ENCODE data around the gene NPAS3.
A peak's percentile ranks its signal among the peaks of the same experiment; 100 is the strongest.

Gene NPAS3

GRCh38 chr14:33461036-33461435 lies 522.4 kb downstream of the NPAS3 start:
- no peak for FAIRE-seq
- TF ChIP-seq TAF1 (IDR thresholded peaks at IDR 0.05; ENCODE audit: low read depth, low read length) (no peak), PAX5 (IDR thresholded peaks at IDR 0.05; ENCODE audit: insufficient read depth, low read length, severe bottlenecking) (no peak), POU2F2 (IDR thresholded peaks at IDR 0.05; ENCODE audit: low read depth, low read length) (no peak), POLR2A (IDR thresholded peaks at IDR 0.05; ENCODE audit: low read depth, low read length) (no peak), POLR2AphosphoS5 (IDR thresholded peaks at IDR 0.05; ENCODE audit: low read depth, low read length) (no peak), SPI1 (IDR thresholded peaks at IDR 0.05; ENCODE audit: low read depth, low read length) (no peak)
- no peak for DNase-seq (ENCODE audit: insufficient read length, low spot score)

GRCh38 chr14:33463731-33464130 lies 525.1 kb downstream of the NPAS3 start:
- TF ChIP-seq PAX5 (IDR thresholded peaks at IDR 0.05; ENCODE audit: insufficient read depth, low read length, severe bottlenecking), result no peak
- no peak for TF ChIP-seq TAF1 (IDR thresholded peaks at IDR 0.05; ENCODE audit: low read depth, low read length)
- no peak for TF ChIP-seq POLR2A (IDR thresholded peaks at IDR 0.05; ENCODE audit: low read depth, low read length)
- TF ChIP-seq SPI1 (IDR thresholded peaks at IDR 0.05; ENCODE audit: low read depth, low read length), result no peak
- TF ChIP-seq POLR2AphosphoS5 (IDR thresholded peaks at IDR 0.05; ENCODE audit: low read depth, low read length), result no peak
- no peak for TF ChIP-seq POU2F2 (IDR thresholded peaks at IDR 0.05; ENCODE audit: low read depth, low read length)
- DNase-seq (ENCODE audit: insufficient read length, low spot score), result no peak
- no peak for FAIRE-seq

DNA sequence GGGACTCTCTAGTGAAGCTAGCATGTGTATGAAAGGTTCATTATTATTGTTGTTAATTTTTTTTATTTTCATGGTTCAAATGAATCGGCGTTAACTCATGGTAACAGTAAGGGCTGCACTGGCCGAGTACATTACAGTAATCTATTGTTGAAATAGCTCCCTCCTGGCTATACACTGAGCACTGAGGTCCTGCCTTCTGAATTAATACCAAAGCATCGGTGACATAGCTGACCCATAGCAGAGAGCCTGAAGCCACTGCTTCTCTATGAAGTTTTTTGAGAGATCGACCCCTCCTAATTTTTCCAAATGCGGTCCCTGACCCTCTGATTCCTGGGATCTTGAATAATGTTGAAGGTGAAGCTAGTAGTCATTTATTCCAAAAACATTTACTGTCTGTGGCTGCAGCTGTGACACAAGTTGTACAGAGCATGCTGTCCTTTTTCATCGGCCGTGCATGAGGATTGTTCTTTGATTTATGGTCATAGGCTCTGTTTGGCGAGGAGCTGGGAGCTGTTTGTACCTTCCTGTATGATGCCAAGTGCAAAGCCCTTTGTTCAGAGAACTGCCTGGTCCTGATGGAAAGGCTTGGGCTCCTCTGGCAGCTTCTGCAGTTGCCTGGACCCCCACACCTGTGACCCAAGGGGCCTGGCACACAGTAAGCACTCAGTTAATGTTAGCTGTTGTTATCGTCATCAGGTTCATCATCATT lies 525.7 kb downstream of the NPAS3 start:
- FAIRE-seq (no peak), DNase-seq (ENCODE audit: insufficient read length, low spot score) (no peak)
- no peak for TF ChIP-seq PAX5 (IDR thresholded peaks at IDR 0.05; ENCODE audit: insufficient read depth, low read length, severe bottlenecking)
- no peak for TF ChIP-seq POU2F2 (IDR thresholded peaks at IDR 0.05; ENCODE audit: low read depth, low read length)
- no peak for TF ChIP-seq SPI1 (IDR thresholded peaks at IDR 0.05; ENCODE audit: low read depth, low read length)
- no peak for TF ChIP-seq TAF1 (IDR thresholded peaks at IDR 0.05; ENCODE audit: low read depth, low read length)
- no peak for TF ChIP-seq POLR2A (IDR thresholded peaks at IDR 0.05; ENCODE audit: low read depth, low read length)
- no peak for TF ChIP-seq POLR2AphosphoS5 (IDR thresholded peaks at IDR 0.05; ENCODE audit: low read depth, low read length)

DNA sequence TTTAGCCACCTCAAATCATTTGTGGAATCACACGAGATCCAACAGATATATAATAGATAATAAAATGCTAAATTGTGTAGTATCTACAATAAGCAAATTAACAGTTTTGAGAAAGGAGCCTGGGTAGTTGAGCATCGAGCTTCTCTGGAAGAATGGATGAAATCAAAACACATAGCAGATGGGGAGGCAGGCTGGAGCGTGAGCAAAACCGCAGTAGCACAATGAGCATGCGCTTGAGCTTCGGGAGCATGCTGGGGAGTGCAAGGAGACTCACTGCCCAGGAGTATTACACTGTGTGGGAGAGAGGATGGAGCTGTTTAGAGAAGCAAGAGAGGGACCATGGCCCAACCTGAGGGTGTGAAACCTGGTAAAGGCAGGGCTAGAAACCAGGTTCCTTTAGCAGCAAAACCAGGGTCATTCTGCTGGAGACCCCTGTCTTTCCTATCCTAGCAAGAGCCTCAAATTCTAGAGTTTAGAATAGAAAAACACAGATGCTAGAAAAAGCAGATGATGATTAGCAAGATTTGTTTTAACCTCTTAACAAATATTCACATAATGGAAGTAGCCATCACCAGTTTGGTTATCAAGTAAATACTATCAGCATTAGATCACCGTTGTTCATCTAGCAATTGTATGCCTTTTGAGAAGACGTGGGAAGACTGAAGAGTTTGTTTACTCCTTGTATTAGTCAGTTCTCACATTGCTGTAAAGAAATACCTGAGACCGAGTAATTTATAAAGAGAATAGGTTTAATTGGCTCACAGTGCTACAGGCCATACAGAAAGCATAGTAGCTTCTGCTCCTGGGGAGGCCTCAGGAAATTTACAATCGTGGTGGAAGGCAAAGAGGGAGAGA lies 527.4 kb downstream of the NPAS3 start:
- no peak for TF ChIP-seq POLR2A (IDR thresholded peaks at IDR 0.05; ENCODE audit: low read depth, low read length)
- FAIRE-seq (no peak), DNase-seq (ENCODE audit: insufficient read length, low spot score) (no peak)

GRCh38 chr14:33467971-33468370 lies 529.3 kb downstream of the NPAS3 start:
- FAIRE-seq, result no peak
- no peak for DNase-seq (ENCODE audit: insufficient read length, low spot score)
- TF ChIP-seq SPI1 (IDR thresholded peaks at IDR 0.05; ENCODE audit: low read depth, low read length) (no peak), POU2F2 (IDR thresholded peaks at IDR 0.05; ENCODE audit: low read depth, low read length) (no peak), TAF1 (IDR thresholded peaks at IDR 0.05; ENCODE audit: low read depth, low read length) (no peak), PAX5 (IDR thresholded peaks at IDR 0.05; ENCODE audit: insufficient read depth, low read length, severe bottlenecking) (no peak), POLR2AphosphoS5 (IDR thresholded peaks at IDR 0.05; ENCODE audit: low read depth, low read length) (no peak), POLR2A (IDR thresholded peaks at IDR 0.05; ENCODE audit: low read depth, low read length) (no peak)

DNA sequence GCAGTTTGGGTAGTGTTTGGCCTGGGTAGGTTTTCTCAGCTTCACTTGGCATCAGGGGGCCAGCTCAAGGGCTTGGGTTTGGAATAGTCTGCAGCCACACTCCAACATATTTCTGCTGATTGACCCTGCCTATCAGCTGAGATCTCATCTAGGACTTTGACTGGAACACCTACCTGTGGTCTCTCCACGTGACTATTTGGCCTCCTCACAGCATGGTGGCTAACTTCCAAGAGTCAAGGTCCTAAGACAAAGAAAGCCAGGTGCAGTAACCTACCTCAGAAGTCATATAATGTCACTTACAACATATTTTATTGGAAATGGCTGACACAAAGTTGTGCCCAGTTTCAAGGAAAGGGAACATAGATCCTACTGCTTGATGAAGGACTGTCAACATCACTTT lies 531.2 kb downstream of the NPAS3 start:
- DNase-seq (ENCODE audit: insufficient read length, low spot score) (no peak), FAIRE-seq (no peak)
- TF ChIP-seq PAX5 (IDR thresholded peaks at IDR 0.05; ENCODE audit: insufficient read depth, low read length, severe bottlenecking) (no peak), POLR2AphosphoS5 (IDR thresholded peaks at IDR 0.05; ENCODE audit: low read depth, low read length) (no peak)

GRCh38 chr14:33471776-33472175 lies 533.1 kb downstream of the NPAS3 start:
- FAIRE-seq (no peak), DNase-seq (ENCODE audit: insufficient read length, low spot score) (no peak)
- no peak for TF ChIP-seq POLR2AphosphoS5 (IDR thresholded peaks at IDR 0.05; ENCODE audit: low read depth, low read length)
- no peak for TF ChIP-seq POLR2A (IDR thresholded peaks at IDR 0.05; ENCODE audit: low read depth, low read length)
- no peak for TF ChIP-seq SPI1 (IDR thresholded peaks at IDR 0.05; ENCODE audit: low read depth, low read length)
- no peak for TF ChIP-seq PAX5 (IDR thresholded peaks at IDR 0.05; ENCODE audit: insufficient read depth, low read length, severe bottlenecking)
- no peak for TF ChIP-seq POU2F2 (IDR thresholded peaks at IDR 0.05; ENCODE audit: low read depth, low read length)
- no peak for TF ChIP-seq TAF1 (IDR thresholded peaks at IDR 0.05; ENCODE audit: low read depth, low read length)

DNA sequence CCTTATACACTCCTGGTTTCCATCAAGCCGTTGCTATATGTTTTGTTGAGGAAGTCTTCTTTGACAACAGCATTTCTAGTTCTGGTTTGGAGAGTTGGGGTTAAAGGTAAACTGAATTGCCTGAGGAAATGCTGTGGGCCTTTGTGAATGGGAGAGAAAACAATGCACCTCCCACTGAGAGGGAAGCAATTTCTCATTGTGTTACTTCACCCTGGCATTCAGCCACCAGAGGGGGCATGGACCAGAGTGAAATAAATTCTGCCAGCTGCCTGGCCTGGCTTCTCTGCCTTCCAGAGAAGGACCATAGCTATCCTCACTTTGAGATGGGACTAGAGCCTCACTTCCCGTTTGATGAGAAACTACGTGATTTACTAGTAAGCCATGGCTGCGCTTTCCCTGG lies 536.9 kb downstream of the NPAS3 start:
- TF ChIP-seq POU2F2 (IDR thresholded peaks at IDR 0.05; ENCODE audit: low read depth, low read length) (no peak), POLR2AphosphoS5 (IDR thresholded peaks at IDR 0.05; ENCODE audit: low read depth, low read length) (no peak), POLR2A (IDR thresholded peaks at IDR 0.05; ENCODE audit: low read depth, low read length) (no peak), TAF1 (IDR thresholded peaks at IDR 0.05; ENCODE audit: low read depth, low read length) (no peak), SPI1 (IDR thresholded peaks at IDR 0.05; ENCODE audit: low read depth, low read length) (no peak), PAX5 (IDR thresholded peaks at IDR 0.05; ENCODE audit: insufficient read depth, low read length, severe bottlenecking) (no peak)
- FAIRE-seq (peak; percentile 66), DNase-seq (ENCODE audit: insufficient read length, low spot score) (no peak)

GRCh38 chr14:33477797-33478196 lies 539.1 kb downstream of the NPAS3 start:
- no peak for TF ChIP-seq POLR2A (IDR thresholded peaks at IDR 0.05; ENCODE audit: low read depth, low read length)
- no peak for TF ChIP-seq SPI1 (IDR thresholded peaks at IDR 0.05; ENCODE audit: low read depth, low read length)
- no peak for TF ChIP-seq POLR2AphosphoS5 (IDR thresholded peaks at IDR 0.05; ENCODE audit: low read depth, low read length)
- TF ChIP-seq POU2F2 (IDR thresholded peaks at IDR 0.05; ENCODE audit: low read depth, low read length), result no peak
- TF ChIP-seq PAX5 (IDR thresholded peaks at IDR 0.05; ENCODE audit: insufficient read depth, low read length, severe bottlenecking), result no peak
- TF ChIP-seq TAF1 (IDR thresholded peaks at IDR 0.05; ENCODE audit: low read depth, low read length), result no peak
- FAIRE-seq (no peak), DNase-seq (ENCODE audit: insufficient read length, low spot score) (no peak)
